H1 (cell line): Measurements from ENCODE around the gene GDI2. TPM values are rescaled to one million over a fixed set of nuclear protein-coding genes. Genes with fewer than 3 reads are reported as not detected.

ENCODE experiments used
- ATF2 ChIP-seq: IDR thresholded peaks from 2 replicates; pipeline ENCODE4 v1.6.1; 2012; ENCODE audit warnings: low read length, inconsistent platforms
- BACH1 ChIP-seq: IDR thresholded peaks from 2 replicates; pipeline ENCODE4 v1.6.1; 2012; ENCODE audit warnings: low read length, improper control_type of control experiment
- EZH2 ChIP-seq: fragments of 200-600 bp; sonication (generic); IDR thresholded peaks from 2 replicates; pipeline ENCODE4 v1.7.1; 2012; ENCODE audit warnings: low read depth, mild to moderate bottlenecking, moderate library complexity, low read length, inconsistent platforms; ENCODE audit not compliant: severe bottlenecking
- MAFK ChIP-seq: IDR thresholded peaks from 2 replicates; pipeline ENCODE4 v1.6.1; 2012; ENCODE audit warnings: low read depth, mild to moderate bottlenecking, improper control_type of control experiment, low read length
- RFX5 ChIP-seq: IDR thresholded peaks from 2 replicates; pipeline ENCODE4 v1.6.1; 2011; ENCODE audit warnings: low read depth, low read length, improper control_type of control experiment, borderline replicate concordance
- SIRT6 ChIP-seq: IDR thresholded peaks from one replicate; pipeline ENCODE4 v1.7.1; 2012; ENCODE audit warnings: low read length, inconsistent platforms
- SP4 ChIP-seq: IDR thresholded peaks from 2 replicates; pipeline ENCODE4 v1.6.1; 2012; ENCODE audit warnings: low read length, inconsistent platforms
- polyA plus RNA-seq, 7 experiments: library from polyadenylated mRNA; depleted of rRNA in 3 of 7; stranded (reverse) in 5 of 7; unstranded in 2 of 7; fragments of >200 nt in 5 of 7; fragments of 200-250 nt in 2 of 7; gene quantifications; 1 replicate in 5 of 7; 2 replicates in 1 of 7; 4 replicates in 1 of 7; pipeline versions ENCODE4 v1.2.1 to v1.2.3, GENCODE V29; 2011 to 2013; ENCODE audit warnings: missing spikeins in 2 of 7, mixed read lengths in 2 of 7
- total RNA-seq: library from RNA; stranded (reverse); fragmentation: NEBNext Ultra II Directional; extraction: Animal tissue kit (Norgen Biotek cat#: 25700); gene quantifications from 2 replicates; pipeline ENCODE4 v1.2.1, GENCODE V29; 2021

Gene GDI2
- total and polyA plus RNA-seq, 2 of the 8 experiments (the other 6 are each of a cell fraction or from before 2014, with no cell fraction given), result 168 to 385 TPM

GRCh38 chr10:5761220-5761619 lies 52.0 kb downstream of the GDI2 start (continued):
- TF ChIP-seq ATF2, result no peak
- no peak for TF ChIP-seq EZH2
- TF ChIP-seq MAFK, result no peak
- TF ChIP-seq BACH1, result no peak
- TF ChIP-seq SIRT6, result no peak
- no peak for TF ChIP-seq SP4
- no peak for TF ChIP-seq RFX5
